BLaER1 treated with 17β-estradiol and CSF1 and Interleukin-3, amounts not matched to agents 10 nM and 100 nM (cell line): ENCODE data around the gene SLC13A3.

Experiments used
- H3K27ac ChIP-seq, 11 experiments: shearing (Covaris generic); formaldehyde crosslinking; 2 replicates each; pipeline ENCODE4 v1.8.1; 2022
- H3K27me3 ChIP-seq, 11 experiments: shearing (Covaris generic); formaldehyde crosslinking; 2 replicates each; pipeline ENCODE4 v1.8.1; 2022
- H3K36me3 ChIP-seq, 11 experiments: shearing (Covaris generic); formaldehyde crosslinking; 2 replicates each; pipeline ENCODE4 v1.8.1; 2022
- H3K4me1 ChIP-seq, 10 experiments: shearing (Covaris generic); formaldehyde crosslinking; 2 replicates each; pipeline ENCODE4 v1.8.1; 2022
- H3K4me2 ChIP-seq, 11 experiments: shearing (Covaris generic); formaldehyde crosslinking; 2 replicates each; pipeline ENCODE4 v1.8.1; 2022
- H3K4me3 ChIP-seq, 10 experiments: shearing (Covaris generic); formaldehyde crosslinking; 2 replicates each; pipeline ENCODE4 v1.8.1; 2022
- H3K9ac ChIP-seq, 11 experiments: shearing (Covaris generic); formaldehyde crosslinking; 2 replicates each; pipeline ENCODE4 v1.8.1; 2022
- H3K9me3 ChIP-seq, 11 experiments: shearing (Covaris generic); formaldehyde crosslinking; replicated peaks in 1 of 11; 2 replicates each; pipeline ENCODE4 v1.8.1; 2022
- H4K20me1 ChIP-seq, 11 experiments: shearing (Covaris generic); formaldehyde crosslinking; 2 replicates each; pipeline ENCODE4 v1.8.1; 2022
- Cebpa-rat ChIP-seq, 11 experiments: shearing (Covaris generic); IDR thresholded peaks; 2 replicates each; pipeline ENCODE4 v1.8.1; 2022

Gene SLC13A3

GRCh38 chr20:46512943-46513844 lies 138.1 kb downstream of the SLC13A3 start, which contains the start of gene ZNF334:
Gene ZNF334, minus strand, starts transcription at chr20:46513559. Its CDS starts 1,457 bp downstream, at chr20:46512102.
- H3K4me2 ChIP-seq, result no peak within 1 kb of the TSS
- no peaks in the 10 kb centered on the region for H3K36me3 ChIP-seq
- H3K4me1 ChIP-seq, result peaks cover 6 to 13% (median 11%) of the 10 kb centered on the region in 10 experiments; a peak in 19 of 20 replicates
- no peak within 1 kb of the TSS for H3K27ac ChIP-seq
- no peak for TF ChIP-seq Cebpa-rat (IDR thresholded peaks at IDR 0.05)
- H3K9ac ChIP-seq, result no peak within 1 kb of the TSS
- H3K4me3 ChIP-seq, result no peak within 1 kb of the TSS
- no peaks in the 10 kb centered on the region for H4K20me1 ChIP-seq
- peaks cover 0 to 19% (median 15%) of the 10 kb centered on the region in 11 experiments; a peak in 14 of 22 replicates for H3K9me3 ChIP-seq
- H3K27me3 ChIP-seq, result peaks cover 0 to 11% (median 7%) of the 10 kb centered on the region in 11 experiments; a peak in 8 of 22 replicates

DNA sequence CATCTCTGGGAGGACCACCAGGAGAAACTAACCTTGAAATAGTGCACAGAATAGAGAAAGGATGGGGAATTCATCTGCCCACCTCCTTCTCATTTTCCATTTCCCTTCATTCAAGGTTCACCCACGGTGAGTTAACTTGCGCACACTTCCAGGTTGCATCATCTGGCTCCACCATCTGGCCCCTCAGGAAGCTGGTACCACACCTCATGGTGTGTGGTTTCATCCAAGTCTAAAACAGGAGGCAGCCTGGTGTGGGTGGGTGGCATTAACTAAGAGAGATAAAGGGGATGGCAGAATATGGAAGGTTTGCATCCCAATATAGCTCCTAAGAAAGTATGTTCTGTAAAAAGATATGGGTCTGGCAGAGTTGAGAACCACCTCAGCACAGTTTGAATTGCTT lies 141.7 kb downstream of the SLC13A3 start:
- peak overlapping the region in 5 of 11 experiments; percentile 12 to 63 (median 61); a peak in 8 of 22 replicates for H3K27ac ChIP-seq
- peaks cover 6 to 19% (median 11%) of the 10 kb centered on the region in 10 experiments; a peak in 19 of 20 replicates for H3K4me1 ChIP-seq
- no peaks in the 10 kb centered on the region for H4K20me1 ChIP-seq
- TF ChIP-seq Cebpa-rat (IDR thresholded peaks at IDR 0.05), result peak in 3 of 11 experiments; percentile 34 to 62 (median 39); a peak in 3 of 22 replicates
- H3K27me3 ChIP-seq, result peaks cover 0 to 11% (median 7%) of the 10 kb centered on the region in 11 experiments; a peak in 8 of 22 replicates
- no peak overlapping the region for H3K9ac ChIP-seq
- H3K4me2 ChIP-seq, result peak overlapping the region; percentile 16 to 73 (median 54); a peak in 20 of 22 replicates
- H3K36me3 ChIP-seq, result no peaks in the 10 kb centered on the region
- no peak overlapping the region for H3K4me3 ChIP-seq
- H3K9me3 ChIP-seq, result peaks cover 0 to 13% (median 7%) of the 10 kb centered on the region in 11 experiments; a peak in 15 of 22 replicates
